GF-D8 (cell line): ENCODE data around the gene SLC5A6.

Source experiments
- DNase-seq: peaks from one replicate; lab custom pipeline; 2025; lab: John Stamatoyannopoulos, UW

The SLC5A6 gene

DNA sequence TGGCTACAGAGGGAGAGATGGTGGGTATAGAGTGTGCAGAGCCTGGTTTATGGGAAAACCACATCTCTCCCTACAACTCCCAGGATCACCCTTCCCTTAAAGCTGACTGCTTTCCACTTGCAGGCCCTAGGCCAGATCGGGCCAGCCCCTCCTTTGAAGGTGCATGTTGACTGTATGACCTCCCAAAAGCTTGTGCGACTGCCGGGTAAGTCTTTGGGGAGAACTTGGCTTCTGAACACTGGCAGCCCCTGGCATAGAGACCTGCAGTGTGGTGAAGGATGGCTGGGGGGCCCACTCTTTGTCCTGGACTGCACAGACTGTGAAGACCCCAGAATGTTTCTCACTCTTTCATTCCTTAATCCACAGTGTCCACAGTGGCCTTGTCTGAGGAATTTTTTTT is 24.6 kb upstream of the SLC5A6 start:
- DNase-seq, result no peak

DNA sequence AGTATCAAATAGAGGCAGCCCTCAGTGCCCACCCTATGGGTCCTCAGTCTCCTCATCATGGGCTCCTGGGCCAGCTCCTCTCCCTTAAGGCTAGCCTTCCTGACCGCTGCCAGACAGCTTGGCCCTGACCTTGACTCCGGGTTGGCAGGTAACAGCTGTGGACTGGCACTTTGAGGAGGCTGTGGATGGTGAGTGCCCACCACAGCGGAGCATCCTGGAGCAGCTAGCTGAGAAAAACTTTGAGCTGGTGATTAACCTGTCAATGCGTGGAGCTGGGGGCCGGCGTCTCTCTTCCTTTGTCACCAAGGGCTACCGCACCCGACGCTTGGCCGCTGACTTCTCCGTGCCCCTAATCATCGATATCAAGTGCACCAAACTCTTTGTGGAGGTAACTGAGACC is 24.1 kb upstream of the SLC5A6 start:
- DNase-seq, result no peak

DNA sequence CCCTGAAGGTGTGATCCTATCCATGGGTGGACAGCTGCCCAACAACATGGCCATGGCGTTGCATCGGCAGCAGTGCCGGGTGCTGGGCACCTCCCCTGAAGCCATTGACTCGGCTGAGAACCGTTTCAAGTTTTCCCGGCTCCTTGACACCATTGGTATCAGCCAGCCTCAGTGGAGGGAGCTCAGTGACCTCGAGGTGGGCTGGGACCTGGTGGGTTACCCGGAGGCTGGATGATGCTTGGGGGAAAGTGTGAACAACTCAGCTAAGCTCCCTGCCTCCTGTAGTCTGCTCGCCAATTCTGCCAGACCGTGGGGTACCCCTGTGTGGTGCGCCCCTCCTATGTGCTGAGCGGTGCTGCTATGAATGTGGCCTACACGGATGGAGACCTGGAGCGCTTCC is 21.3 kb upstream of the SLC5A6 start:
- no peak for DNase-seq

DNA sequence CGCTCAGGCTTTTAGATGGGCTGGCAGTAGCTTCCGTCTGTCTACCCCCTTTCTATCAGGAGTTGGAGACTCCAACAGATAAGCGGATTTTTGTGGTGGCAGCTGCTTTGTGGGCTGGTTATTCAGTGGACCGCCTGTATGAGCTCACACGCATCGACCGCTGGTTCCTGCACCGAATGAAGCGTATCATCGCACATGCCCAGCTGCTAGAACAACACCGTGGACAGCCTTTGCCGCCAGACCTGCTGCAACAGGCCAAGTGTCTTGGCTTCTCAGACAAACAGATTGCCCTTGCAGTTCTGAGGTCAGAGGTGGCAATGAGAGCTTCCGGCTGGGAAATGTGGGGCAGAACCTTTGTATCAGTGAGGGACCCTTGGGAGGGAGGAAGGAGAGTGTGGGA is 19.9 kb upstream of the SLC5A6 start:
- DNase-seq, result no peak

DNA sequence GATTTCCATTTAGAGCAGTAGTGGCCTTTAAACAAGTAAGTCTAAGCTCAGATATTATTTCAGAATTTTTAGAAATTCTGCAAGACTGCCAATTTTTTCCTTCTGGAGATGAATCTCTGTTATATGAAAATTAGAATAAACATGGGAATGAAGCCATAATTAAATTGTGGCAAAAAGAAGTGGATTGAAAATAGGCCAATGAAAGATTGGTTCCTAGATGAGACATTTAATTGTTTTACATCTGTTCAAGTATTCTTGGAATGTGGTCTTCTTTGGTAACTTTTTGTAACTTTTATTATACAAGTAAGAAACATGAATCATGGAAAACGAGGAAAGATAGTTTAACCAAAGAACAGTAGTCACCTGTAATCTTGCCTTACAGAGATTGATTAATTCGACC is 15.4 kb upstream of the SLC5A6 start:
- no peak for DNase-seq

DNA sequence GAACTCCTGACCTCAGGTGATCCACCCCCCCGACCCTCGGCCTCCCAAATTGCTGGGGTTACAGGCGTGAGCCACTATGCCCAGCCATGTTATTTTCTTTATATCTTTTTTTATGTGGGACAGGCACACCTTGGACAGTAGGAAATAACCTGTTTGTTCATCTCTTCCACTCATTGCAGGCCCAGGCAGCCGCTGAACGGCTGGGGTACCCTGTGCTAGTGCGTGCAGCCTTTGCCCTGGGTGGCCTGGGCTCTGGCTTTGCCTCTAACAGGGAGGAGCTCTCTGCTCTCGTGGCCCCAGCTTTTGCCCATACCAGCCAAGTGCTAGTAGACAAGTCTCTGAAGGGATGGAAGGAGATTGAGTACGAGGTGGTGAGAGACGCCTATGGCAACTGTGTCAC is 13.5 kb upstream of the SLC5A6 start:
- no peak for DNase-seq

DNA sequence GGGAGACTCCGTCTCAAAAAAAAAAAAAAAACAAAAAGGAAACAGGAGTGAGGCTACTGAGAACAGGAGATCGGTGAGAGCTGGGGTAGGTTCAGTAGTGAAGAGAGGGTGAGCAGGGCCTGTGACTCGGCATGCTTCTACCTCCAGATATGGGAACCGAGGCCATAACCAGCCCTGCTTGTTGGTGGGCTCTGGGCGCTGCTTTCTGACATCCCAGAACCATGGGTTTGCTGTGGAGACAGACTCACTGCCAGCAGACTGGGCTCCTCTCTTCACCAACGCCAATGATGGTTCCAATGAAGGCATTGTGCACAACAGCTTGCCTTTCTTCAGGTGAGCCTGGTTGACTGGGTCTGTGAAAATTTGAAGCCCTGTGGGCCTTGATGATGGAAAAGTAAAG is 11.3 kb upstream of the SLC5A6 start:
- no peak for DNase-seq

DNA sequence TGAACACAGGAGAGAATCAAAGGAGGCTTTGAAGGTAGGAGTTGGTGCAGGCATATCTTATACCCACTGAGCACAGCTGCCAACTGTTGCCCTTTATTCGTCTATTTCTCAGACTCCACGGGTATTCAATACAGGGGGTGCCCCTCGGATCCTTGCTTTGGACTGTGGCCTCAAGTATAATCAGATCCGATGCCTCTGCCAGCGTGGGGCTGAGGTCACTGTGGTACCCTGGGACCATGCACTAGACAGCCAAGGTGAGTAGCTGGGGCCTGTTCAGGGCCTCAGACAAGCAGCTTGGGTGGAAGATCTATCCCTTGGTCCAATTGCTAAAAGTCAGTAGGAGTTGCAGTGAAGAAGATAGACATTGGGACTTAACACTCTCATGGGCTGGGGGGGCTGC is 10.3 kb upstream of the SLC5A6 start:
- no peak for DNase-seq

DNA sequence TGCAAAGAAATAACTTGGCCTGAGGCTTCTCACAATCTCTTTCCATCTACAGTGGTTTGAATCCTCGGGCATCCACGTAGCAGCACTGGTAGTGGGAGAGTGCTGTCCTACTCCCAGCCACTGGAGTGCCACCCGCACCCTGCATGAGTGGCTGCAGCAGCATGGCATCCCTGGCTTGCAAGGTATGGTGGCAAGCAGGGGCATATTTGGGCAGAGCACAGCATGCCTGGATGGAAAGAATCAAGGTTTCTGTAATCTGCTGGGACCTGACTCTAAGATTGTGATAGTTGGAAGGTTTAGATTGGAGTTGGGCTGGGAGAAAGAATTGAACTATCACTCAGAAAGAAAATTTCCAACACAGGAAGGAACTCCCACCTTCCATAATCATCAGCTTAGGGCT is 9.1 kb upstream of the SLC5A6 start:
- no peak for DNase-seq

DNA sequence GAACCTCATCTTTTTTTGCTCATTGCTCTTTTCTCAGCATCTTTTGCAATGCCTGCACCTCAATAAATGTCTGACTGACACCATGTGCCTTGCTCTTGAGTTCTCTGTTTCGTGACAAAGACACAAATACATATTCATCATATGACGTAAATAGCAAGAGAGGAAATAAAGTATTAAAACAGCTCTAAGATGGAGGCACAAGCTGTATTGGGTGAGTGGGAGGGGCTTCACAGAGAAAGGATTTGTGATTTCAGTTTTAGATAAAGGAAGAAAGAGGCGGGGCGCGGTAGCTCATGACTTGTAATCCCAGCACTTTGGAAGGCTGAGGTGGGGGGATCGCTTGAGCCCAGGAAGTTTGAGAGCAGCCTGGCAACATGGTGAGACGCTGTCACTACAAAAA is 8.0 kb upstream of the SLC5A6 start:
- no peak for DNase-seq

DNA sequence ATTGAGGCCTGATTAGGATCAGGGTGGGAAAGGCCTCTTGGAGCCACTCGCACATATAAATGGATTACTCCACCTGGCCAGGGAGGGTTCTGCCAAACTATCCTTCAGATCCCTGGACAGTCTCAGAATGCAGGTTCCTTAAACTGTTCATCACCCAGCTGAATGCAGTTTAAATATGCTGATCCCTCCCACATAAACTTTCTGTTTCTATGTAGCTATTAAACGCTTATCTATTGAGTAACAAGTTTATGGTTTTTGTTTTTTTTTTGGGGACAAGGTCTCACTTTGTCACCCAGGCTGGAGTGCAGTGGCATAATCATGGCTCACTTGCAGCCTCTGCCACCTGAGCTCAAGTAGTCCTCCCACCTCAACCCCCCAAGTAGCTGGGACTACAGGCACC is 7.0 kb upstream of the SLC5A6 start:
- no peak for DNase-seq

DNA sequence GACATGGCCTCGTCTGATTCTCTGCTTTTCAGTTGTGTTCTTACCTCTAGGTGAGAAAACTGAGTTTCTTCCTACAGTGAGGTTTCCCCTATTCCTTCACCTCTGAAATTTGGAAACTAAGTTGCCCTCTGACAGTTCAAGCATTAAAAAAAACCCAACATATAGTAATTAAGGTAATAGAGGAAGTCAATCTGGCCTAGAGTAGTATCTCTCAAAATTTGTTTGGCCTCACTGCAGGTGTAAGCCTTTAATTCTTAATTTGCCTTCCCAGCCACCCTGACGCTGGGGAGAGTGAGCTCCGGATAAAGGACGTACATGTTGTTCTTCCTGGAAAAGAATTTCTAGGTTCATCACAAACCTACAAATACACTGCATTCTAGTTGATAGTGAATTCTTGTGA is 6.5 kb upstream of the SLC5A6 start:
- DNase-seq, result no peak

DNA sequence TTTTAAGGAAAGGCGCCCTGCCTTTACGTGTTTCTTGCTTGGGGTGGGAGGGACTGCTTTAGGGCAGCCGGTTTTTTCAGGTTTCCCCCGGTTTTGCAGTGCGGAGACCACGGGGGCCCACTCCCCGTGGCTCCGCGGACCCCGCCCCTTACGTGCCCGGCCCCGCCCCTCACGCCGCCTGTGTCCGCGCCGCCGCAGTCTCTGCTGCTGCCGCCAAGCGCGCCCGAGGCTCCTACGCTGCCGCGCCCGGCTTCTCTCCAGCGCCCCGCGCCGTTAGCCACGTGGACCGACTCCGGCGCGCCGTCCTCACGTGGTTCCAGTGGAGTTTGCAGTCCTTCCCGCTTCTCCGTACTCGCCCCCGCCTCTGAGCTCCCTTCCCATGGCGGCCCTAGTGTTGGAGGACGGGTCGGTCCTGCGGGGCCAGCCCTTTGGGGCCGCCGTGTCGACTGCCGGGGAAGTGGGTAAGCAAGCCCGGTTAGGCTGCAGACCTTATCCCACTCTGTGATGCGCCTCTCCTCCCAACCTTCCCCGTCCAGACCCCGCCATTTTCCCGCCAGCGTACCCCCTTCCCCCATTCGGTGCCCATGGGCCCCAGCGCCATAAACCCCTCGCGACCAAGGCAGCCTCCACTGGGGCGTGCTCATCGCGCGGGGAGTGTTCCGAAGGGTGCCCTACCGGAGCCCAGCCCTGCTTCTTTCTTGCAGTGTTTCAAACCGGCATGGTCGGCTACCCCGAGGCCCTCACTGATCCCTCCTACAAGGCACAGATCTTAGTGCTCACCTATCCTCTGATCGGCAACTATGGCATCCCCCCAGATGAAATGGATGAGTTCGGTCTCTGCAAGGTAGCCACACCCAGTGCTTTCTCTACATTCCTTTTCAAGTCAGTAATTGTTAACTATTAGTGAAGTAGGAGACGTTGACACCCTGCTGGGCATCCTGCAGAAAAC is 5.4 kb upstream of the SLC5A6 start, which contains the start of gene CAD:
TSS of gene CAD (plus strand) at position 197 of the 949 bp plus-strand sequence. CDS start at position 380, 183 bp downstream.
- DNase-seq, result peak; percentile 67

DNA sequence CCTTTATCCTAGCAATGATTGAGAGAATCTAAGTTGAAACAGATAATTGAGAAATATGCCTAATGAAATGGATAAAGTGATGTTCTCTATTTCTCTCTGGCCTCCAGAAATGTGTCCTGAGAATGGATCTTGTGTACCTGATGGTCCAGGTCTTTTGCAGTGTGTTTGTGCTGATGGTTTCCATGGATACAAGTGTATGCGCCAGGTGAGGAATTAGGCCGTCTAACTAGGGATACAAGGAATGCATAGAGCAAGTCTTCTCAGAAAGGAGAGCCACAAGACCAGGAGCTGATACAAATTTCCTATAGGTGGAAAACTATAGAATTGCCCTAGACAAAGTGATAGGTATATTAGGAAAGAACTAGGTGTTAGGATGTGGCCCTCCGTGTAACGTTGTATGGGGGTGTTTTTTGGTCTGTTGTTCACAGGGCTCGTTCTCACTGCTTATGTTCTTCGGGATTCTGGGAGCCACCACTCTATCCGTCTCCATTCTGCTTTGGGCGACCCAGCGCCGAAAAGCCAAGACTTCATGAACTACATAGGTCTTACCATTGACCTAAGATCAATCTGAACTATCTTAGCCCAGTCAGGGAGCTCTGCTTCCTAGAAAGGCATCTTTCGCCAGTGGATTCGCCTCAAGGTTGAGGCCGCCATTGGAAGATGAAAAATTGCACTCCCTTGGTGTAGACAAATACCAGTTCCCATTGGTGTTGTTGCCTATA is 4.5 kb upstream of the SLC5A6 start:
- DNase-seq, result no peak

DNA sequence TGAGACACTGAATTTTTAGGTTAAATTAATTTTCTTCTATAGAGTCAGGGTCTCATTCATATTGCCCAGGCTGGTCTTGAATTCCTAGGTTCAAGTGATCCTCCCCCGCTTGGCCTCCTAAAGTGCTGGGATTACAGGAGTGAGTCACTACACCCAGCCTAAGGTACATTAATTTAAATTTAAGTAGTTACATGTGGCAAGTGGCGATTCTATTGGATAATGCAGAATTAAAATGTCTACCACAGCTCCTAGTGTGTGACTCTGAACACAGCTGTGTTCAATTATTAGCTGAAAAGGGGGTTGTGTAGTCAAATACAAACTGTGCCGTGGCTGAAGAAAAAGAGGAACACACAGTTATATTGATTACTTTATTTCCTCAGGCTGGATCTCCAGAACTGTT is 2.9 kb upstream of the SLC5A6 start:
- no peak for DNase-seq

DNA sequence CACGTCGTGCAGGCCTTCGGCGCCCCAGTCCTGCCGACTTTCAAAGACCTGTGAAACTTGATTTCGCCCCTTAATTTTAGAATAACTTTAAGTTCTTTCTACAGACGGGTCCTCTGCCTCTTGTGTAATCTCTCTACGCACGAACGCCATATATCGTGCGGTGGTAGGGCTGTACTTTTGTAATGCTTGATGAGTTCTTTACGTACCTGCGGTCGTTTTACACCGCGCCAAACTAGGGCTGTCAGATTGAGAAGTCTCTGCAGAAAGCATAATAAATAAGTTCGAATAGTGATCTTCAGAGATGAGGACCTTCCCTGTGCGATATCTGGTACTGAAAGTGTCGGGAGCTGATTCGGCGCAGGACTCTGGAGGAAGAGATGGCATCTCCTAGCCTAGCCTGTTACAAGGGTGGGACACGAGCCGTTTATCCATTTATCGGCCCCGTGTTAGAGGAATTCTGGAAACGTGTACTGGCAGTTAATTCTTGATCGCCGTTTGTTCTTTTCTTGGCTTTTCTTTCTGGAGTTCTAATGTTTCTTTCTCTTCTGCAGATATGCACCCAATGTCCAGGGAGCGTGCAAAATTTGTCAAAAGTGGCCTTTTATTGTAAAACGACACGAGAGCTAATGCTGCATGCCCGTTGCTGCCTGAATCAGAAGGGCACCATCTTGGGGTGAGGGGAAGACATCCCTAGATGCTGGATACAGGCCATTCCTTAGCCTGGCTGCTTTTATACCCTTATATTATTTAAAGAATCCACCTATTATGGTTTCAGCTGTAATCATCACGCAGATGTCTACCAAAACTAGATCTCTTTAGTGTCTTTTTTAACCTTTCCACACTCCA is 781 bp upstream of the SLC5A6 start:
- DNase-seq, result peak; percentile 28

DNA sequence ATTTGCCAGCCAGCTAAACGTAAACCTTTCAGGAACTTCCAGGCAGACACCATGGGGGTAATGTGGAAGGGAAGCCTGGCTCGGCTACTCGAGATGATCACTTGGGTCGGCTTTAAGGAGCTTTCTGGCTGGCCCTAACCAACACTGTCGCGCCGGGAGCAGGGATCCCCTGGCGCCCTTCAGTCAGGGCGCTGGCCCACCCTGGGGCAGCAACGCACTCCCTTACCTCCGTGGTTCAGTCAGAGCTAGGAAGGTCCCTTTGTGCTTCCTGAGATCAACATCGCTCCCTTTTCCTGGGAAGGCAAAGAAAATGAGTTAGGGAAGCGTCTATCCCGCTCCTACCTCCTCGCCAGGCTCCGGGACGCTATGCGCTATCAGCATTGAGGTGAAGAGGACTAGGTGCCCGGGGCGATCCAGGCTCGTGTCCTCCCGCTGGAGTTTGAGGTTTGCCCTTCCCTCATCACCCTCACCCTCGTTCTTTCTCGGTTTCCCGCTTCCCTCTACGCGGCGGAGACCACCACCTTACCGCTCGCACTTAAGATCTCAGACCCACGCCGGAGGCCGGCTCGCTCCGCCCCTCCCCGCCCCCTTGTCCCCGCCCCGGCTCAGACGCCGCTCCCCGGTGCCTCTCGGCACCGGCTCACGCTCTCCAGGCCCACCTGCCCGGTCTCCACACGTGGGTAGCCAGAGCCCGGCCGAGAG is 676 bp downstream of the SLC5A6 start:
- DNase-seq, result no peak

DNA sequence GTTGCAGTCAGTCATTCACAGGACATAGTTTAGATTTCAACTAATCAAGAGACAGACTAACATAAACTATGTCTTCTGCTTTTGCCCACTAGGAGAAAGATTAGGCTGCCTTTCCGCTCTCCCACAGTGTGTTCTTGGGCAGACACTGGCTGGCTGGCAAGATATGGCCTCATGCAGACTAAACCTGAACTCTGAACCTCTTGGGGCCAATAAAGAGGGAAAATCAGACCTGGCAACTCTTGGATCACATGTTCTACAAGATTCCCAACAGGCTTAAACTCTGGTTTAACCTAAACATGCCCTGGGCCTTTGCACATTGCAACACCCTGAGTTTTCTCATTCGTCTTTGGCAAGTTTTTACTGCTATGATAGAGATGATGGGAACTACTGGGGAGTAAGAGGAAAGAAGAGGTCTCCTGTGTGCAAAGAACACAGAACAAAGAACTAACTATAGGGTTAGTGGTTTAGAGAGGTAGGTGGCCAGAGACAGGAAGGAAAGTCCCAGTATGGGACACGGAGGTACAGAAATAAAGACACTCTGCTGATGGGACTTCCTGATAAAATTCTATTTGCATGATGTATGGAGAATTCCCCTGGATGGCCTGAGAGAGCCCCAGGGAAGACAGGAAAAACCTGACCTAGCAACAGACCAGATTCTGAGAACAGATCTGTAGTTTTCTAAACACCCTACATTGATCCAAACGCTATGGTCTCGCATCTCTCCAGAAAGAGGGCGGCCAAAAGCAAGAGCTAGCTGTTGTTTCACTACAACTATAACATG is 2.3 kb downstream of the SLC5A6 start:
- no peak for DNase-seq

DNA sequence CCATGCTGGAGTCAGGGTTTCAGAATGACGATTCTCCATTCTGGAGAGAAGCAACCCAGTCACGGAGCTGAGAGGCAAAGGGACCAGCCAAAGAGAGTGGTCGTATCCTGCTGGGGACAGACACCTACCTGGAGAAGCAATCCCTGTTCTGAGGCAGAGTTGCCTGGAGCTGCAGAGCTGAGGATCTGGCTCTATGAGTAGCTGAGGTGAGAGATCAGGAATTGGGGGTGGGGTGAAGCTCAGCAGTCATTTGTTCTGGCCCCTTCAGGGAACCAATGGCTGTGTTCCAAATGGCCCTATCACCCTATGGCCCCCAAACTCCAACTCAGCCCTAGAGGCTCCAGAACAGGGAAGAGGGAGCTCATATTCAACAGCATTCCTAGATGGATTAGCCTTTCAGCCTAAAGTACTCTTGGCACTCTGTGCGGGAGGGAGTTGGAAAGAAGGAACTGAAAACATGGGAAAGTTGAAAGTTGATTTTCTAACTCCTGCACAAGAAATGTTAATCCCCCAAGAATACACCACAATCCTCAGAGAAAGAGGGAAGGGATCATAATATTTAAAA is 3.5 kb downstream of the SLC5A6 start:
- no peak for DNase-seq

DNA sequence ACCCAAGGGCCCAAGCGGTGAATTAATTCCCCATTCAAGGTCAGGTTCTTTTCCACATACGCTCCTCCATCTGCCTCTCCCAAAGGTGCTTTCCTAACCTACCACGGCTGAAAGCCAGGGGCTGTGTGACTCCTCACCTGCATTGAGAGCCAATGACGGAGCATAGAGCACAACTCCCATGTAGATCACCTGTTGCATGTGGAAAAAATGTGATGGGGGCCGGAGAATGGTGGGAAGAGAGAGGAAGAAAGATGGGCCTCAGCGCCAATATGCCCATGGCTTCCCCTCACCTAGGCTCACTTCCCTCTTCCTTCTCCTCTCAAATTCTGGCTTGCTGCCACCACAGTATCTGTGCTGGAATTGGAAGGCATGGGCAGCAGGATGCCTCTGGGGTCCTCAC is 5.7 kb downstream of the SLC5A6 start:
- no peak for DNase-seq

DNA sequence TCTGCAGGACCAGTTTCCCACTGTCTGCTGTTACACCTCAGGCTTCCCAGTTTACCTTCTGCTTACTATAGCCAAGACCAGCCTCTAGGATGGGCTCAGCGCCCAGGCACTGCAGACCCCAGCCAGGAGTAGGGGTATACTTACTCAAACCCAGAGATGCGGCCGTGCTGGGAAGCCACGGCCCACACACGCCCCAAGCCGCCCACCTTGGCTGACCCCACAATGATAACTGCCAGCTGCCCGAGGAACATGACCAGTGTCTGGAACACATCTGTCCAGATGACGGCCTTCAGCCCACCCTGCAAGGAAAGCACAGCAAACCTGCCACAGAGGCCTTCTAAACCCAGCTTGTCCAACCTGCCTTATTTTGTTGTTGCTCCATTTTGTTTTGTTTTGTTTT is 6.9 kb downstream of the SLC5A6 start:
- no peak for DNase-seq
